Fibroblast of skin of left biceps (primary cell): ENCODE data around the gene TOM1L2.
A peak's percentile ranks its signal among the peaks of the same experiment; 100 is the strongest.

Experiments used
- DNase-seq, 2 experiments: peaks; one replicate each; pipeline ENCODE4 v3.0.0-alpha.2; 2013; ENCODE audit warnings: low read depth in 2 of 2

The TOM1L2 gene

GRCh38 chr17:17899486-17899885 is 72.7 kb downstream of the TOM1L2 start:
- DNase-seq = no peak

- no peak for DNase-seq
Measured at GRCh38 chr17:17898673-17899072, 73.5 kb downstream of the TOM1L2 start.

- no peak for DNase-seq
Measured at GRCh38 chr17:17897442-17897841, 74.8 kb downstream of the TOM1L2 start.

- DNase-seq = no peak
Measured at GRCh38 chr17:17896746-17897145, 75.5 kb downstream of the TOM1L2 start.

GRCh38 chr17:17893801-17894644 is 78.2 kb downstream of the TOM1L2 start:
- DNase-seq = no peak

- no peak for DNase-seq
Measured at GRCh38 chr17:17892731-17893130, 79.5 kb downstream of the TOM1L2 start.

GRCh38 chr17:17892009-17892408 is 80.2 kb downstream of the TOM1L2 start:
- DNase-seq = no peak

GRCh38 chr17:17890773-17891759 is 81.1 kb downstream of the TOM1L2 start:
- no peak for DNase-seq

GRCh38 chr17:17889922-17890321 is 82.3 kb downstream of the TOM1L2 start:
- DNase-seq = no peak

- DNase-seq = no peak
Measured at GRCh38 chr17:17888821-17889220, 83.4 kb downstream of the TOM1L2 start.

- no peak for DNase-seq
Measured at GRCh38 chr17:17888371-17888770, 83.8 kb downstream of the TOM1L2 start.

- no peak for DNase-seq
Measured at GRCh38 chr17:17887752-17888304, 84.4 kb downstream of the TOM1L2 start.

GRCh38 chr17:17886726-17887125 is 85.5 kb downstream of the TOM1L2 start:
- DNase-seq = no peak

- no peak for DNase-seq
Measured at GRCh38 chr17:17886226-17886625, 86.0 kb downstream of the TOM1L2 start.

- DNase-seq = no peak
Measured at GRCh38 chr17:17884391-17885357, 87.5 kb downstream of the TOM1L2 start.

- DNase-seq = no peak
Measured at GRCh38 chr17:17883801-17884200, 88.4 kb downstream of the TOM1L2 start.

- DNase-seq = no peak
Measured at GRCh38 chr17:17882082-17882581, 90.1 kb downstream of the TOM1L2 start.

- DNase-seq = no peak
Measured at GRCh38 chr17:17880577-17881196, 91.5 kb downstream of the TOM1L2 start.

GRCh38 chr17:17877529-17878358 is 94.5 kb downstream of the TOM1L2 start:
- DNase-seq = peak; percentile 82 to 85
